MM.1S (cell line): ENCODE results near the gene TSPYL2.

Experiments
- DNase-seq: peaks from one replicate; pipeline ENCODE4 v3.0.0-alpha.2; 2015
- H2AFZ ChIP-seq: fragments of 300-600 bp; sonication (generic); 2 replicates; pipeline ENCODE4 v1.6.0; 2016; ENCODE audit warnings: antibody characterized with exemption, low read length
- H3F3A ChIP-seq: fragments of 300-600 bp; sonication (generic); 2 replicates; pipeline ENCODE4 v1.6.1; 2016; ENCODE audit warnings: mild to moderate bottlenecking, antibody characterized with exemption, low read length, moderate library complexity, mixed read lengths; ENCODE audit not compliant: insufficient read depth
- H3K27ac ChIP-seq: fragments of 300-600 bp; sonication (generic); 2 replicates; pipeline ENCODE4 v1.5.1; 2016; ENCODE audit warnings: mild to moderate bottlenecking, low read length
- H3K27me3 ChIP-seq: fragments of 300-600 bp; sonication (generic); replicated peaks from 2 replicates; pipeline ENCODE4 v1.6.0; 2016; ENCODE audit warnings: low read length; ENCODE audit not compliant: insufficient read depth
- H3K36me3 ChIP-seq: fragments of 300-600 bp; sonication (generic); replicated peaks from 2 replicates; pipeline ENCODE4 v1.6.1; 2016; ENCODE audit warnings: mild to moderate bottlenecking, low read length, mixed read lengths; ENCODE audit not compliant: insufficient read depth
- H3K4me1 ChIP-seq: fragments of 300-600 bp; sonication (generic); 2 replicates; pipeline ENCODE4 v1.6.1; 2016; ENCODE audit warnings: low read length, mixed read lengths
- H3K4me2 ChIP-seq: fragments of 300-600 bp; sonication (generic); 2 replicates; pipeline ENCODE4 v1.6.0; 2016; ENCODE audit warnings: low read depth, low read length
- H3K4me3 ChIP-seq: fragments of 300-600 bp; sonication (generic); 2 replicates; pipeline ENCODE4 v1.5.1; 2016; ENCODE audit warnings: low read length, mixed read lengths
- H3K79me2 ChIP-seq: fragments of 300-600 bp; sonication (generic); 2 replicates; pipeline ENCODE4 v1.6.1; 2016; ENCODE audit warnings: mixed run types, low read length, mixed read lengths
- H3K9ac ChIP-seq: fragments of 300-600 bp; sonication (generic); 2 replicates; pipeline ENCODE4 v1.6.1; 2016; ENCODE audit warnings: low read length, mixed read lengths
- H3K9me2 ChIP-seq: fragments of 300-600 bp; sonication (generic); replicated peaks from 2 replicates; pipeline ENCODE4 v1.6.1; 2016; ENCODE audit warnings: mild to moderate bottlenecking, low read length, mixed read lengths; ENCODE audit not compliant: insufficient read depth
- H3K9me3 ChIP-seq: fragments of 300-600 bp; sonication (generic); replicated peaks from 2 replicates; pipeline ENCODE4 v1.6.1; 2016; ENCODE audit warnings: mild to moderate bottlenecking, low read length, mixed read lengths; ENCODE audit not compliant: insufficient read depth
- H4K20me1 ChIP-seq: fragments of 300-600 bp; sonication (generic); 2 replicates; pipeline ENCODE4 v1.6.1; 2016; ENCODE audit warnings: mild to moderate bottlenecking, low read length, moderate library complexity, mixed read lengths; ENCODE audit not compliant: insufficient read depth
- EZH2 ChIP-seq: fragments of 300-600 bp; sonication (generic); optimal IDR thresholded peaks from 2 replicates; pipeline ENCODE3; 2017; ENCODE audit warnings: low read depth, mild to moderate bottlenecking, antibody characterized with exemption, low read length, mixed read lengths
- EZH2phosphoT487 ChIP-seq: fragments of 300-600 bp; sonication (generic); IDR thresholded peaks from 2 replicates; pipeline ENCODE4 v1.6.1; 2018; ENCODE audit warnings: antibody characterized with exemption, low read length
- TF ChIP-seq, protein P1 (sequence below): fragments of 300-600 bp; sonication (generic); IDR thresholded peaks from 2 replicates; pipeline ENCODE4 v1.5.1; 2016; ENCODE audit warnings: antibody characterized with exemption, low read length, mixed read lengths

Gene TSPYL2

DNA sequence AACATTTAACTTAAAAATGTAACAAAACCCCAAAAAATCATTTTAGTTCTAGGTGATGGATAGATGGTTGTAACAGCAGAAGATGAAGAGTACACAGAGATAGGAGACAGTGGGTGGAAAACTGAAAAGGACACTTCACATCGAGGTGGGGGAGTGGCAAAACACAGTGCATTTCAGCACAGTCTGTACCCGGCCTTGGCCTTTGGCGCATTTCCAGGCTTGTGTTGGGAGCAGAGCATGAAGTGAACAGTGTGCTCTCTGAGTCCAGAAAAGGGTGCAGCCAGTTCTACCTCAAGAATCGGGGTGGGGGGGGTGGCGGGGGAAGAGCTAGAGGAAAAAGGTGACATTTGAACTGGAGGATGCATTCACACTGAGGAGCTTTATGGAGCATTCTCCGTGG is 4.3 kb downstream of the TSPYL2 start:
- TF ChIP-seq, protein P1, sequence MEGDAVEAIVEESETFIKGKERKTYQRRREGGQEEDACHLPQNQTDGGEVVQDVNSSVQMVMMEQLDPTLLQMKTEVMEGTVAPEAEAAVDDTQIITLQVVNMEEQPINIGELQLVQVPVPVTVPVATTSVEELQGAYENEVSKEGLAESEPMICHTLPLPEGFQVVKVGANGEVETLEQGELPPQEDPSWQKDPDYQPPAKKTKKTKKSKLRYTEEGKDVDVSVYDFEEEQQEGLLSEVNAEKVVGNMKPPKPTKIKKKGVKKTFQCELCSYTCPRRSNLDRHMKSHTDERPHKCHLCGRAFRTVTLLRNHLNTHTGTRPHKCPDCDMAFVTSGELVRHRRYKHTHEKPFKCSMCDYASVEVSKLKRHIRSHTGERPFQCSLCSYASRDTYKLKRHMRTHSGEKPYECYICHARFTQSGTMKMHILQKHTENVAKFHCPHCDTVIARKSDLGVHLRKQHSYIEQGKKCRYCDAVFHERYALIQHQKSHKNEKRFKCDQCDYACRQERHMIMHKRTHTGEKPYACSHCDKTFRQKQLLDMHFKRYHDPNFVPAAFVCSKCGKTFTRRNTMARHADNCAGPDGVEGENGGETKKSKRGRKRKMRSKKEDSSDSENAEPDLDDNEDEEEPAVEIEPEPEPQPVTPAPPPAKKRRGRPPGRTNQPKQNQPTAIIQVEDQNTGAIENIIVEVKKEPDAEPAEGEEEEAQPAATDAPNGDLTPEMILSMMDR = no peak
- TF ChIP-seq EZH2 = no peak
- no peak for TF ChIP-seq EZH2phosphoT487
- no peak for DNase-seq
- H3K27ac ChIP-seq = no peak overlapping the region

DNA sequence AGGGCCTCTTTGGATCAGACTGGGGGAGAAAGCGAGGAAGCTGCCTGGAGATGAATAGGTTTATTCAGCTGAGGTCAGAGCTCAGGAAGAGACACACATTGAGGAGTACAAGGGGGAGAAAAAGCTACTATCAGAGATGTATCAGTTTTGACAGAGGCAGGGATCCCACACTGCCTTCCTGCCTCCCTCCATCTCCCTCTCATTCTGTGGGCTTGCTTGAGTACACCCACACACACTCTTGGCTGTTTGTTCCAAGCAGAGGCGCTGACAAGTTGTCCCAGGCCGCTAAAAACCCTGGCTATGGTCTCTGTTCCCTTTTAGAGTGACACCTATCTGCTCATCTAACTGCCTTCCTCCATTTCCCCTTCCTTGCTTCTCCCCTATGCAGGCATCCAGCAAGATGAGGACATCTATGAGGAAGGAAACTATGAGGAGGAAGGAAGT is 5.2 kb downstream of the TSPYL2 start:
- H3K4me1 ChIP-seq = no peaks in the 10 kb centered on the region
- no peaks in the 10 kb centered on the region for H3F3A ChIP-seq
- H2AFZ ChIP-seq = no peak overlapping the region
- H3K27me3 ChIP-seq = no peaks in the 10 kb centered on the region
- no peaks in the 10 kb centered on the region for H3K36me3 ChIP-seq
- no peak overlapping the region for H3K4me2 ChIP-seq
- DNase-seq = no peak
- H3K9ac ChIP-seq = no peak overlapping the region
- no peaks in the 10 kb centered on the region for H3K79me2 ChIP-seq
- no peaks in the 10 kb centered on the region for H3K9me2 ChIP-seq
- TF ChIP-seq, protein P1 = no peak
- TF ChIP-seq EZH2 = no peak
- no peak for TF ChIP-seq EZH2phosphoT487
- no peak overlapping the region for H3K27ac ChIP-seq
- H3K9me3 ChIP-seq = no peaks in the 10 kb centered on the region
- H3K4me3 ChIP-seq = no peak overlapping the region
- H4K20me1 ChIP-seq = no peaks in the 10 kb centered on the region

More for the DNA sequence above, 4.3 kb downstream of the TSPYL2 start:
- no peak overlapping the region for H3K9ac ChIP-seq
- no peaks in the 10 kb centered on the region for H3K36me3 ChIP-seq
- H3K4me1 ChIP-seq = no peaks in the 10 kb centered on the region
- H4K20me1 ChIP-seq = no peaks in the 10 kb centered on the region
- H3K4me3 ChIP-seq = no peak overlapping the region
- no peak overlapping the region for H3K4me2 ChIP-seq
- H2AFZ ChIP-seq = no peak overlapping the region
- no peaks in the 10 kb centered on the region for H3K9me2 ChIP-seq
- H3K79me2 ChIP-seq = no peaks in the 10 kb centered on the region
- no peaks in the 10 kb centered on the region for H3K27me3 ChIP-seq
- no peaks in the 10 kb centered on the region for H3K9me3 ChIP-seq
- no peaks in the 10 kb centered on the region for H3F3A ChIP-seq

DNA sequence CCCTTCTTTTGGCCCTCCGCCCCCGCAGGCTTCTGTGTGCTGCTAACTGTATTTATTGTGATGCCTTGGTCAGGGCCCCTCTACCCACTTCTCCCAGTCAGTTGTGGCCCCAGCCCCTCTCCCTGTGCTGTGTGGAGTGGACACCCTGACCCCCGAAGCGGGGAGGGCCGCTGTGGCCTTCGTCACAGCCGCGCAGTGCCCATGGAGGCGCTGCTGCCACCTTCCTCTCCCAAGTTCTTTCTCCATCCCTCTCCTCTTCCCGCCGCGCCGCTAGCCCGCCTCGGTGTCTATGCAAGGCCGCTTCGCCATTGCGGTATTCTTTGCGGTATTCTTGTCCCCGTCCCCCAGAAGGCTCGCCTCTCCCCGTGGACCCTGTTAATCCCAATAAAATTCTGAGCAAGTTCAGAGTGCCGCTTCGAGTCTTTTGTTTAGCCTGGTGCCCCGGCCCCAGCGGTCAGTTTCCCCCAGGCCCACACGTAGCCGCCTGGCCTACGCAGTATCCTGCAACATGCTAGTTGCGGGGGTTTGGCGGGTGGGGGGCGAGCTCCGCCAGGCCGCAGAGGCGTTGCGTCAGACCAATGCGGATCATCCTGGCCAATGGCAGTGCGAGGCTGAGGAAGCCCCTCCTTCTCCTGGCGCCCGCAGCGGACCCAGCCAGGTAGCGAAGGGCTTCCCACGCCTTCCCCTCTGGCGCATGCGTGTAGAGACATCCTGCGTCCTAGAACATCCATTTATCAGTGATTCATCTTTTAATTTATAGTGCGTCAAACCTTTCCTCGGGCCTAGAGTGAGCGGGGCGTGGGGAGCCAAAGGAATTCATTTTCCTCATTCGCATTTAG is 6.2 kb downstream of the TSPYL2 start:
- no peak overlapping the region for H2AFZ ChIP-seq
- no peak overlapping the region for H3K27ac ChIP-seq
- no peak for DNase-seq
- no peak overlapping the region; the same call in 1 of the 2 replicates for H3K4me2 ChIP-seq
- no peaks in the 10 kb centered on the region for H3K9me3 ChIP-seq
- H3F3A ChIP-seq = peaks cover under 1% of the 10 kb centered on the region
- H3K79me2 ChIP-seq = no peaks in the 10 kb centered on the region
- no peaks in the 10 kb centered on the region for H4K20me1 ChIP-seq
- no peak overlapping the region for H3K4me3 ChIP-seq
- no peak overlapping the region for H3K9ac ChIP-seq
- no peaks in the 10 kb centered on the region for H3K36me3 ChIP-seq
- no peaks in the 10 kb centered on the region for H3K9me2 ChIP-seq
- H3K27me3 ChIP-seq = no peaks in the 10 kb centered on the region
- H3K4me1 ChIP-seq = no peaks in the 10 kb centered on the region
- TF ChIP-seq EZH2phosphoT487 (no peak), EZH2 (no peak)
- TF ChIP-seq, protein P1 = no peak
